SKM-1 (cell line): ENCODE results near the gene PRR12.

Source experiments
- DNase-seq: peaks from one replicate; lab custom pipeline; 2025; ENCODE audit not compliant: unreplicated experiment; lab: John Stamatoyannopoulos, UW

PRR12 gene

GRCh38 chr19:49664171-49665035, 73.4 kb downstream of the PRR12 start:
- no peak for DNase-seq

GRCh38 chr19:49665036-49665350, 74.0 kb downstream of the PRR12 start:
- no peak for DNase-seq

- DNase-seq = peak; percentile 41
Observed at GRCh38 chr19:49665351-49666119, 74.6 kb downstream of the PRR12 start, which contains the start of the genes BCL2L12 and IRF3. BCL2L12 (plus strand) TSS chr19:49665933; CDS start chr19:49666693, 760 bp downstream. IRF3 (minus strand) TSS chr19:49665857; CDS start chr19:49664838, 1,019 bp downstream.

- DNase-seq = no peak
Observed at GRCh38 chr19:49666120-49666444, 75.1 kb downstream of the PRR12 start.

GRCh38 chr19:49667473-49667872, 76.5 kb downstream of the PRR12 start:
- DNase-seq = no peak

GRCh38 chr19:49669516-49669915, 78.5 kb downstream of the PRR12 start:
- no peak for DNase-seq

- peak; percentile 15 for DNase-seq
Observed at GRCh38 chr19:49672131-49672919, 81.3 kb downstream of the PRR12 start.
